Spleen (tissue), 7 donors: Measurements from ENCODE around the gene SPA17.

Source experiments
- CTCF ChIP-seq, 11 experiments: fragments of 200-600 bp in 7 of 11; fragments of 450-650 bp in 4 of 11; sonication (generic) in 4 of 11; IDR thresholded peaks in 8 of 11; conservative IDR thresholded peaks in 3 of 11; 1 replicate in 7 of 11; 2 replicates in 4 of 11; pipeline versions ENCODE4 v1.4.0 to v1.8.0; 2016 to 2021; ENCODE audit warnings: antibody characterized with exemption in 11 of 11, inconsistent platforms in 4 of 11, mild to moderate bottlenecking in 1 of 11
- POLR2A ChIP-seq, 3 donors: fragments of 450-650 bp; IDR thresholded peaks; one replicate each; pipeline ENCODE4 v1.5.1; 2017; ENCODE audit warnings: antibody characterized with exemption in 3 of 3, mild to moderate bottlenecking in 1 of 3
- POLR2AphosphoS5 ChIP-seq, 3 donors: sonication (generic); formaldehyde crosslinking; IDR thresholded peaks; one replicate each; pipeline ENCODE4 v1.5.1; 2017; ENCODE audit warnings: antibody characterized with exemption in 3 of 3
- donor health status: DM: no; HTN: no; CAD: no; lungs with moderate emphysema.
- donor health status: DM: no; HTN: no; CAD: no.
- donor health status: DM: no; HTN: no; CAD: no.

DNA sequence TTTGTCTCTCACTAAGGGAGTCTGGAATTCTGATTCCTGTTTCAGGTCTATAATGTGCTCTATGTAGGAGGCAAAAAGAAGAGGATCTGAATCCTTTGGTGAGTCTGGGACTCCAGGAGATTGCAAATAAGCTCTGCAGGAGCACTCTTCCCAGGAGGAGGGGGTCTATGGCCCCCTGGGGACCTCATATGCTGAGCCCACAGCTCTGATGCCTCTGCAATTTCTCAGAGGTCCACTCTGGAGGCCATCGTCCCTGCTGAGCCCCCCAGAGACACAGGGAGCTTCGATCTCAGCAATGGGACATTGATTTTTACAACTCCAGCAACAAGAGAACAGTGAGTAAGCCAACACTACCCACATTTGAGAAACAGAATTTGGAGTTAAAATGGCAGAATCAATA is 45.8 kb downstream of the SPA17 start:
- no peak for TF ChIP-seq POLR2A (IDR thresholded peaks at IDR 0.05)
- no peak for TF ChIP-seq POLR2AphosphoS5 (IDR thresholded peaks at IDR 0.05)
- TF ChIP-seq CTCF (IDR thresholded peaks at IDR 0.05 in 8 of 11, conservative IDR thresholded peaks at IDR 0.05 in 3 of 11), result no peak
